Measurements from ENCODE around the gene SREBF2.
A peak's percentile ranks its signal among the peaks of the same experiment; 100 is the strongest.

Gene SREBF2

DNA sequence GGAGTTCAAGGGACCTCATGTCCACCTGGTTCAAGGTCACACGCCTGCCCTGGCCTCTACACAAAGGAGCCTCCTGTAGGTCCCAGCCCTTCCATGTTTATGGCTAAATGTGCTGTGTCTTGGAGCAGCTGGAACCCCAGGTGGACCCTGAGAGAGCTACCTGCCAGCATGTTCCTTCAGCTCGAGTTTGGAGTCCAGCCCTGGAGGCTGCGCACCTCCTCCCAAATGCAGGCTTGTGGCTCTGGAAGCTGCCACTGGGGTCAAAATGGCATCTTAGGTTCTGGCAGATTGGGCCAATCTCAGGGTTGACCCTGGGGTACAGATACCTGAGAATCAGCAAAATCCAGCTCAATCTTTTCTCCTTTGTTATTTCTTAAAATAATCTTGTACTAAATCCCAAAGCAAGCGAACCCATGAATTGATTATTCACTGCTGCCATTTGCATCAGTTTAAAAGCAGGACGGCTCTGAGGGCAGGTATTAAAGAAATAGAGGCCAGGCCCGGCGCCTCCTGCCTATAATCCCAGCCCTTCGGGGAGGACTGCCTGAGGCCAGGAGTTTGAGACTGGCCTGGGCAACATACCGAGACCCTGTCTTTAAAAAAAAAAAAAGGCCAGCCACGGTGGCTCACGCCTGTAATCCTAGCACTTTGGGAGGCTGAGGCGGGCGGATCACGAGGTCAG, 90.8 kb downstream of the SREBF2 start:
- H3K4me3 ChIP-seq: no peak overlapping the region
- H3K27me3 ChIP-seq: peaks cover 0 to 70% of the 10 kb centered on the region in 2 donors
- intact Hi-C loops (cut with DNase I; ENCODE audit: low total_unique reads): no loop called here
- H3K4me1 ChIP-seq: peaks cover 0 to 25% (median 24%) of the 10 kb centered on the region in 4 donors
- no peak overlapping the region for H3K27ac ChIP-seq
- TF ChIP-seq, protein P1, sequence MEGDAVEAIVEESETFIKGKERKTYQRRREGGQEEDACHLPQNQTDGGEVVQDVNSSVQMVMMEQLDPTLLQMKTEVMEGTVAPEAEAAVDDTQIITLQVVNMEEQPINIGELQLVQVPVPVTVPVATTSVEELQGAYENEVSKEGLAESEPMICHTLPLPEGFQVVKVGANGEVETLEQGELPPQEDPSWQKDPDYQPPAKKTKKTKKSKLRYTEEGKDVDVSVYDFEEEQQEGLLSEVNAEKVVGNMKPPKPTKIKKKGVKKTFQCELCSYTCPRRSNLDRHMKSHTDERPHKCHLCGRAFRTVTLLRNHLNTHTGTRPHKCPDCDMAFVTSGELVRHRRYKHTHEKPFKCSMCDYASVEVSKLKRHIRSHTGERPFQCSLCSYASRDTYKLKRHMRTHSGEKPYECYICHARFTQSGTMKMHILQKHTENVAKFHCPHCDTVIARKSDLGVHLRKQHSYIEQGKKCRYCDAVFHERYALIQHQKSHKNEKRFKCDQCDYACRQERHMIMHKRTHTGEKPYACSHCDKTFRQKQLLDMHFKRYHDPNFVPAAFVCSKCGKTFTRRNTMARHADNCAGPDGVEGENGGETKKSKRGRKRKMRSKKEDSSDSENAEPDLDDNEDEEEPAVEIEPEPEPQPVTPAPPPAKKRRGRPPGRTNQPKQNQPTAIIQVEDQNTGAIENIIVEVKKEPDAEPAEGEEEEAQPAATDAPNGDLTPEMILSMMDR (IDR thresholded peaks at IDR 0.05): no peak
- no peaks in the 10 kb centered on the region for H3K9me3 ChIP-seq
- H3K36me3 ChIP-seq: no peaks in the 10 kb centered on the region
- no peak for DNase-seq

DNA sequence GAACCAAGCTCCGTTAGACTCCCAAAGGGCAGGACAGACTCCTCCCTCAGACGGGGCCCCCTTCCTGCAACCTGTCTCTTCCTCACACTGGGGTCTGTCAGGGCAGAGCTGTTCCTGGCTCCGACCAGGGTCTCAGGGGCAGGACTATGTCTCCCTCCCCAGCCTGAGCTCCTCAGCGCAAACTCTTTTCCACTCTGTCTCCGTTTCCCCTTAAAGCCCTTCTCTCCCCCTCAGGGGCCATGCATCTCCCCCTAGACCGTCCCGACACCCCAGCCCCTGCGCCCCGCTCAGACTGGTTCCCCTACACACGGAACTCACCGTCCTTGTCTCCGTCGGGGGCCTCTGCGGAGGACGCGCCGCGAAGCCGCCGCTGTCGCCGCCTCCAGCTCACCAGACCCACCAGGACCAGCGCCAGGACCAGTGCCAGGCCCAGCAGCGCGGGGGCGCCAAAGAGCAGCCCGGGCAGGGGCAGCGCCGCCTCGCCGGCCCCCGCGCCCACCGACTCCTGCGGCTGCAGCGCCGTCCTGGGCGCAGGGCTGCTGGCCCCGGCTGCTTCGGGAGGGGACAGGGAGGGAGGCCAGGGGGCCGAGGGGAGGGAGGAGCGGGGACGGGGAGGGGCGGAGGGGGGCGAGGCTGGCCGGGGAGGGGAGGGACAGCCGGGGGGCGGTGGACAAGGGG, 93.0 kb downstream of the SREBF2 start:
- TF ChIP-seq, protein P1 (IDR thresholded peaks at IDR 0.05): peak in 1 of 2 experiments; percentile 28
- peaks cover 0 to 11% (median 10%) of the 10 kb centered on the region in 4 donors for H3K4me1 ChIP-seq
- intact Hi-C loops (cut with DNase I; ENCODE audit: low total_unique reads): no loop called here
- peaks cover 0 to 48% of the 10 kb centered on the region in 2 donors for H3K27me3 ChIP-seq
- peak overlapping the region; percentile 17 to 36 for H3K4me3 ChIP-seq
- DNase-seq: no peak
- H3K9me3 ChIP-seq: no peaks in the 10 kb centered on the region
- no peak overlapping the region for H3K27ac ChIP-seq
- H3K36me3 ChIP-seq: no peaks in the 10 kb centered on the region

DNA sequence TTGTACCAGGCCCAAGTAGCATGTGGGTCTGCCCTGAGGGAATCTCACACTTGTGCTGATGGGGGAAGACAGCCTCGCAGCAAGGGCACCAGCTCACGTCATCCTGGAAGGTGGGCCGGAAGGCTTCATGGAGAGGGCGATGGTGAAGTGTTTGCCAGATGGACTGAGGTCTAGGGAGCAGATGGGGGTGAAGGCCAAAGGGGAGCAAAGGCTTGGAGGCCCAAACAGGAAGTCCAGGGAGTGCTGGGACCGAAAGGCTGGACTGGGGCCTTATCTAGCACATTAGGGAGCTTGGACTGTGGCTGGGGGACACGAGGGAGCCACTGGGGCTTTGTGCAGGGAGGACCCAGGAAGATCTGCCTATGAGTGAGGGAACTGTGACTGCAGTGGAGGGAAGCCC, 94.9 kb downstream of the SREBF2 start:
- no peaks in the 10 kb centered on the region for H3K36me3 ChIP-seq
- intact Hi-C loops (cut with DNase I; ENCODE audit: low total_unique reads): no loop called here
- no peak overlapping the region for H3K27ac ChIP-seq
- no peaks in the 10 kb centered on the region for H3K9me3 ChIP-seq
- DNase-seq: no peak
- H3K27me3 ChIP-seq: peaks cover 0 to 47% of the 10 kb centered on the region in 2 donors
- TF ChIP-seq, protein P1 (IDR thresholded peaks at IDR 0.05): no peak
- no peak overlapping the region for H3K4me3 ChIP-seq
- H3K4me1 ChIP-seq: peaks cover 0 to 11% (median 10%) of the 10 kb centered on the region in 4 donors

DNA sequence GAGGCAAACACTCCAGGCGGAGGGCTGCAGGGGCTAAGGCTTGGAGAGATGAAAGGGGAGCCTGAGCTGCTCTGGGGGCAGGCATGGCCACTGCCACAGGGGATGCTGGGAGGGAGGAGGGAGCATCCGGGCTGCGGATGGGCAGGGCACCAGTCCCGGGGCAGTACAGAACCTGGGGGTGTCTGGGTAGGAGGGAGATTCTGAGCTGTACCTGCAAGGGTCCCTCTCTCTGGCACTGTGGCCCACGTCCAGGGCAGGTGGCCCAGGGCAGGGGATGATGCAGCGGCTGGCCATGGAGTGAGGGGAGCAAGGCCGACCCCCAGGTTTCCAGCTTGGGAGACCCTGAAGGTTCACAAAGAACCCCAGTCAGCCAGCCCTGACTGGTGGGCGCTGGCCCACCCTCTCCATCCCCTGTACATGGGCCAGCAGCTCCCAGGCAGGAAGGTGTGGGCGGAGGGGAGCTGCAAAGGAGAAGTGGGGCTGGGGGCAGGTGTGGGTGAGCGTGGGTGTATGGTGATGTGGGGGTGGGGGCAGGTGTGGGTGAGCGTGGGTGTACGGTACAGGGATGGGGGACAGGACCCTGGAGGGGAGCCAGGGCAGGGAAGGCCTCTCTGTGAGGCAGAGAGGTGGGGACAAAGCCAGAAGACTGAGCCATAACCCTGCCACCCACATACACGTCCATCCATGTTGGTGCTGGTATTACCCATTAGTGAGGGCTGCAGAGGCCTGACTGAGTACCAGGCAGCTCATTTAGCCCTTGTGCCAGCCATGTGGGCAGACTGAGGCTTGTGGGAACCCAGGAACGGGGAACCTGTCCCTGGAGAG, 95.9 kb downstream of the SREBF2 start:
- TF ChIP-seq, protein P1 (IDR thresholded peaks at IDR 0.05): no peak
- Histone ChIP-seq H3K9me3 (no peaks in the 10 kb centered on the region), H3K4me1 (peaks cover 0 to 11% (median 10%) of the 10 kb centered on the region in 4 donors), H3K27ac (no peak overlapping the region), H3K36me3 (no peaks in the 10 kb centered on the region), H3K4me3 (no peak overlapping the region), H3K27me3 (peaks cover 0 to 37% of the 10 kb centered on the region in 2 donors)
- intact Hi-C loops (cut with DNase I; ENCODE audit: low total_unique reads): no loop called here
- DNase-seq: no peak

DNA sequence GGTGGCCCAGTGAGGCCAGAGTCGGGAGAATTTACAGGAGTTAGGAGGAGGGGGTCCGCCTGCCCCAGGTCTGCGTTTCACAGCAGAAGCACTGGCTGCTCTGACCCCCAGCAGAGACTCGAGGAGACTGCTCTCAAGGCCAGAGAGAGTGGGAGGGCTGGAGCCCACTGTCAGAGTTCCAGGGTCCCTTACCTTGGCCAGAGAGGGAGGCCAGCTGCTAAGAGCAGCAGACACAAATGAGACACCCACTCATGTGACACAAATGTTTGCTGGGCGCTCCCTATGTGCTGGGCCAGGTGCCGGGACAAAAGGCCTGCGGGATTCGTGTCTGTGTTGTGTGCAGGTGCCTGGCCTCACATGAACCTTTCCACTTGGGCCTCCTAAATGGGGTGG, 96.5 kb downstream of the SREBF2 start:
- H3K27ac ChIP-seq: no peak overlapping the region
- peaks cover 0 to 34% of the 10 kb centered on the region in 2 donors for H3K27me3 ChIP-seq
- intact Hi-C loops (cut with DNase I; ENCODE audit: low total_unique reads): no loop called here
- no peak for DNase-seq
- TF ChIP-seq, protein P1 (IDR thresholded peaks at IDR 0.05): no peak
- no peak overlapping the region for H3K4me3 ChIP-seq
- H3K36me3 ChIP-seq: no peaks in the 10 kb centered on the region
- no peaks in the 10 kb centered on the region for H3K9me3 ChIP-seq
- peaks cover 0 to 11% (median 10%) of the 10 kb centered on the region in 4 donors for H3K4me1 ChIP-seq

All from tibial artery (tissue), 4 donors.